NOMO-1 treated with DMSO at 0.1 percent for 48 hours (cell line): ENCODE data around the gene RGR.
A peak's percentile ranks its signal among the peaks of the same experiment; 100 is the strongest.

Source experiments
- DNase-seq: peaks from one replicate; lab custom pipeline; 2025; ENCODE audit not compliant: unreplicated experiment; lab: John Stamatoyannopoulos, UW

Gene RGR, protein sequence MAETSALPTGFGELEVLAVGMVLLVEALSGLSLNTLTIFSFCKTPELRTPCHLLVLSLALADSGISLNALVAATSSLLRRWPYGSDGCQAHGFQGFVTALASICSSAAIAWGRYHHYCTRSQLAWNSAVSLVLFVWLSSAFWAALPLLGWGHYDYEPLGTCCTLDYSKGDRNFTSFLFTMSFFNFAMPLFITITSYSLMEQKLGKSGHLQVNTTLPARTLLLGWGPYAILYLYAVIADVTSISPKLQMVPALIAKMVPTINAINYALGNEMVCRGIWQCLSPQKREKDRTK

DNA sequence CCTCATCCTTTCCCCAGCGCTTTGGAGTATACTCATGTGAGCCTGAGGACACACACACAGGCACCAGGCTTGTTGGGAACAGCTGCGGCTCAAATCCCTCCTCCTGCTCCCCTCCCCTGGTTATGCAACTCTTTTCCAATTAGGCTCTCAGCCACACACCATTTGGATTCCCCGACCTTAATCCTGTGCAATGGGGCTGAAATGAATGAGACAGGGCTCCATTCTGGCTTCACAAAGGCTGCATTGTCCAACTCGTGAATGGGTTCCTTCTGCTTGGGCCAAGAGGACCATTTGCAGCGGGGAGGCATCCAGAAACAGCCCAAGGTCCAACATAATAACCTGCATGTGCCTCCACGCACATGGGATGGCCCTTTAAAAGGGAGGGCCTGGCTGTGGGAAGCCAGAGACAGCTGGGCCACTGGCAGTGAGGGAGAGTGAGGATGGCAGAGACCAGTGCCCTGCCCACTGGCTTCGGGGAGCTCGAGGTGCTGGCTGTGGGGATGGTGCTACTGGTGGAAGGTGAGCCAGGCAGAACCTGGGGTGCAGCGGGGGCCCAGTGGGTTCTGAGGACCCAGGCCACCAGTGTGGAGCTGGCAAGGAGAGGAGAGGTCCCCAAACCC lies at the start of gene RGR:
Gene RGR, plus strand, starts transcription at position 403 of the 620 bp plus-strand sequence. Its CDS starts 38 bp downstream, at position 441.
- no peak for DNase-seq

DNA sequence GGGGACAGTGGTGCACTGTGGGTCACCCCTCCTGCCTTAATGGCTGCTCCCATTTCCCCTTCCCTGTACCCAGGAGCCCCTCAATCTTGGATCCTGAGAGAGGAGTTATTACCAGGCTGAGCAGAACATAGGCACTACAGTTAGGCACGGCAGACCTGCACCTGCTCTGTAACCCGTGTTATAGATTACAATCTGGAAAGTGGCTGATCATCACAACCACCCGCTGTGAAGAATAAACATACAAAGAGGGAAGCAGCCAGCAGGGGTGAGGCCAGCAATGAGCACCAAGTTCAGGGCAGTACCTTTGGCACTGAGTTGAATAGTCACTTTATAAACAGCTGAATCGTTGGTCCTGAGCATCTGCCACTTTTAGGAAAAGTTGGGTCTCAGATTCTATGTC lies 48.8 kb upstream of the RGR start:
- no peak for DNase-seq

DNA sequence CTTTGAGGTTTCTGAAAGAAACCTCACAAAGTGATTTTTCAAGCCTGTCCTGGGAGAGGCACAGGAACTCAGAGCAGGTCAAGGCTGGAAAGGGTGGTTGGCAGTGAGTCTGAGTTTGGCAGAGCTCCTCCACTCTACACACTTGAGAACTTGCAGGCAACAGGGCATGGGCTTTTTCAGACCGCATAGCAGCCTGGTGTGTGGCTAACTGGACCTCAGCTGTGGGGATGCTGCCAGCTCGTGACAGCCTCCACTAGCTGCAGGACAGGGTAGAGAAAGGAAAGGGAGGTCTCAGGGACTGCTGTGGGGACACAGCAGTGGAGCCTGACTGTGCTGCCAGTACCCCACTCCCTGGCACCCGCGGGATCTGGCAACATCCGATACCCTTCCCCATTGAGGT lies 47.9 kb upstream of the RGR start:
- no peak for DNase-seq

DNA sequence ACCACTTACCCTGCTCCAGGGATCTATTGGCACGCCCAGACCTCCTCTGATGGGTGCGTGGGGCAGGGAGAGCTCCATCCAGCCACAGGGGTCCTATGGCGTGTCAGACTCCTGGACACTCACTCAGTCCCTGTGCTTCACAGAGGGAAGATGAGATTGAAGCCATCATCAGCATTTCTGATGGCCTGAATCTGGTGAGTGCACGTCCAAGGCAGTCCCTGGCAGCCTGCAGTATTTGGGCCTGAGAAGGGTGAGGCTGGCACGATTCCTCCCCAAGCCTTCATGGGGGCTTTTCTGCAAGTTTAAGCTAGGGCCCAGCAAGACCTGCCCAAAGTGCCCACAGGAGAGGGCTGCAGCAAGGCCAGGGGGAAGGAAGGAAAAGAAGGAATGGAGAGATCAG lies 47.2 kb upstream of the RGR start:
- DNase-seq = no peak

DNA sequence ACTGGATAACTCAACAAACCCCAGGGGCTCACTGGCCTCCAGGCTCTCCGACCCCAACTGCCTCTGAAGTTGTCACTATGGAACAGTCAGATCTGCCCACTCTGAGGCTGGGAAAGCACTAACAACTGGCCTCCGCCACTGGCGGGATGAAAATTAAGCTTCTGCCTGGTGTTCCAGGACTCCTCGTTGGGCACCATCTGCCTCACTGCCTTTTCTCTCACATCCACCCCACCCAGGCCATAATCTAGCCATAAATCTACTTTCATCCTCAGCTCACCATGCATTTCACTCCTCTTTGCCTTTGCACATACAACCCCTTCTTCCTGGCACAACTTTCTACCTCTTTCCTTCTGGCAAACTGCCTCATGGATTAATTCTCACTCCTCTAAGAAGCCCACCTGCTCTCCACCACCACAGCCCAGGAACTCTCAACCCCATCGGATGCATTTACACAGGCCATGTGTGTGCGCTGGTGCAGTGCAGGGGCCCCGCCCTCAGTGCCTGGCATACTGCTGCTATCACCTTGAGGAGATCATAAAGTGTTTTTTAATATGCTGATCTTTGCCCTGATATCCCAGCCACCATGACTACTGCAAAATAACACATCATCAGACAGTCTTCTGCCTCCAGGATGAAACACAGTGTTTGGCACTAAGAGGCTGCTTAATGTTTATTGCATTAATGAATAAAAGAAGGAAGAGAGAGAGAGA lies 46.5 kb upstream of the RGR start:
- DNase-seq = no peak

DNA sequence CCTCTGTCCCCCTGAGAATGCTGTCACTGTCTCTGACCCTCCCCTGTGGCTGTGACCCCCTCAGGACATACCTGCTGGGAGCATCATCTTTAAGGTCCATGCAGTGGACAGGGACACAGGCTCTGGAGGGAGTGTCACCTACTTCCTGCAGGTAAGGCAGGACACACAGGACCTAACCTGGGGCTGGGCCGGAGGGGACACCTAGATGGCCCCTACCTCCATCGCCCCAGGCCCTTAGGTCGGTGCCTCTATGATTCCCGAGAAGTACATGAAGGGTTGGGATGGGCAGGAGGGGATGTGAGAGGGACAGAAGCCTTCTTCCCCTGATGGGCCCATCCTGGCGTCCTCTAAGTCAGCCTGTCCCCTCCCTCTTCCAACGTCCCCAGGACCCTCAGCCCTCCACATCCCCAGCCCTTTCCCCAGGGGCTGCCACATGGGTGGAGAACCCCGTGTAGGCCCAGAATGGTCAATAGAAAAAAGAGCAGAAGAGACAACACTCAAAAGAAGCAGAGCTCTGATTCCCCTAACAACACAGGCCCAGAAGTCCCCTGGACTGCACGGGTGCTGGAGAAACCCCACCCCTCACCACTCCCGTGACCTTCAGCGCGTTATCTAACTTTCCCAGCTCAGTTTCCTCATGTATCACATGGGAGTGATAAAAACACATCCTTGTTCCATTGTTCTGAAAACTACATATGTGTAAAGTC lies 44.2 kb upstream of the RGR start:
- DNase-seq = no peak

DNA sequence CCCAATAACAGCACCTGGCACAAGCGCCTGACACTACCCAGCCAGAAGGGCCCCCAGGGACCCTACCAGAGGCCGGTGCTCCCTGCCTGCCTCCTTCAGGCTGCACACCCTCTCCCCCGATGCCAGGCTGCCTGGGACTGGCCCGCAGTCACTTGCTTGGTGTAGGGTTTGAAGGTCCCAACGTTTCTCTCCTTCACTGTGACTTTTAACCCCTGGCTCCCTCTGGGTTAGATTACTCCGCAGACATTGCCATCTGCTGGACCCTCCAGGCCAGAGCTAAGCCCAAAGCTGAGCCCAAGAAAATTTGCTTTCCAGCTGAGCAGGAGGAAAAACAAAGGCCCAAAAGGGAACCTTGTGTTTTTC lies 43.6 kb upstream of the RGR start:
- DNase-seq = no peak

DNA sequence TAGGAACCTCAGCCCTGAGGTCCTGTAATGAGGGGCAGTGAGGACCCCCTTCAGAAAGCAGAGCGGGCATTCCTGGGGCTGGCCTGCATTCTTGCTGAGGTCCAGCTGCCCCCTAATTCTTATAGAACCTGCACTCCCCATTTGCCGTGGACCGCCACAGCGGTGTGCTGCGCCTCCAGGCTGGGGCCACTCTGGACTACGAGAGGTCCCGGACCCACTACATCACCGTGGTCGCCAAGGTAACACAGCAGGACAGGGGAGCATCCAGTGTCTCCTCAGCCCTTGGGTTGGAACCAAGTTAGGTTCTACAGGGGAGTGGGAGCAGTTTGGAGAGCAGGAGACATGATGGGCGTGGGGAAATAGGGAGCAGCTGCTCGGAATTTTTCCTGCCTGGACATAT lies 43.2 kb upstream of the RGR start:
- DNase-seq = no peak

DNA sequence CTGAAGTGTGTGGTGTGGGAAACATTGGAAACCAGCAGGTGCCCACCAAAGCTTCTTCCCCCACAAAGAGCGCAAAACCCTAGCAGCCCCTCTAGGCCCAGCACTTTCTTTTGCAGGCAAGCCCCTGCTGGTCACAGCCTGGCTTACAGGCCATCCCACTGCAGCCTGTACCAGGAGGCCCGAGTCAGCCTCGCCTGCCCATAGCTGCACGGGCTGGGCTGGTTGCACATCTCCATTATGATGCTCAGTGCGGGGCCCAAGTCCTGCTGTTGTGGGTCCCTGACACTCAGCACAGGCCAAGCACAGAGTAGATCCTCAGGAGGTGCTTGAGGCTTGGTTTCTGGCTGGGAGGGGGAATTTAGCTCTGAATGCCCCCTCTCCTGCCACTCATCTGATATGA lies 42.5 kb upstream of the RGR start:
- no peak for DNase-seq

DNA sequence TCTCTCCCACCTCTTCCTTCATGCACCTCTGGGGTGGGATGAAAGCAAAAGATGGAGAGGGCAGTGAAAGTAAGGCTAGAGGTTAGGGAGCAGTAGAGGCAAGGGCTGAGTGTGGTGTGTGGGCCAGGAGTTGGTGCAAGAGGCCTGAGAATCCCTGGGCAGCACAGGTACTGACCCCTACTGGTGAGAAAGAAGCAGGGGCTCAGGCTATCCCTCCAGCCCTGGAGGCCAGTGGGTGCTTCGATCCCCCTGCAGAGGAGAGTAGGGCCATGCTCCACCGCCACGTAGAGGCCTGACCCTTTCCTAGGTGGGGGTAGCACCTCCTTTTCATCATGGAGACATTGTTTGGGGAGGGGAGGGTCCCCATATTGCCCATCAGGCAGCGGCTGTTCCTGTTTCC lies 40.7 kb upstream of the RGR start:
- peak; percentile 22 for DNase-seq

DNA sequence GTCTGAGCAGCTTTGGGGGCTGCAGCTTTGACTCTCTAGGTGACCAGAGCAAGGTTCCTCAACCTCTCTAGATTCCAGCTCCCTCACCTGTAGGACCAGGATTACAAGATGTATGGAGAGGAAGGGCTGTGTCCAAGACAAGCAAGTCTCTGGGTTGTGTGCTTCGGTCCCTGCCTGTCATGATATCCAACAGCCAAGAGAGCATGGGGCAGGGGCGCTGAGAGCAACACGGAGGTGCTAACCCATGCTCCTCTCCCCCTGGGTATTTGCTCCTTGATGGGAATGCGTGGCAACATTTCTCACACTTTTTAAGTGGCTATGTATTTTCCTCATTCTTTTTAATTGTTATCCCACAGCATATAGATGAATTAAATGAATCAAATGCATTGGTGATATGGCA lies 40.2 kb upstream of the RGR start:
- DNase-seq = no peak

DNA sequence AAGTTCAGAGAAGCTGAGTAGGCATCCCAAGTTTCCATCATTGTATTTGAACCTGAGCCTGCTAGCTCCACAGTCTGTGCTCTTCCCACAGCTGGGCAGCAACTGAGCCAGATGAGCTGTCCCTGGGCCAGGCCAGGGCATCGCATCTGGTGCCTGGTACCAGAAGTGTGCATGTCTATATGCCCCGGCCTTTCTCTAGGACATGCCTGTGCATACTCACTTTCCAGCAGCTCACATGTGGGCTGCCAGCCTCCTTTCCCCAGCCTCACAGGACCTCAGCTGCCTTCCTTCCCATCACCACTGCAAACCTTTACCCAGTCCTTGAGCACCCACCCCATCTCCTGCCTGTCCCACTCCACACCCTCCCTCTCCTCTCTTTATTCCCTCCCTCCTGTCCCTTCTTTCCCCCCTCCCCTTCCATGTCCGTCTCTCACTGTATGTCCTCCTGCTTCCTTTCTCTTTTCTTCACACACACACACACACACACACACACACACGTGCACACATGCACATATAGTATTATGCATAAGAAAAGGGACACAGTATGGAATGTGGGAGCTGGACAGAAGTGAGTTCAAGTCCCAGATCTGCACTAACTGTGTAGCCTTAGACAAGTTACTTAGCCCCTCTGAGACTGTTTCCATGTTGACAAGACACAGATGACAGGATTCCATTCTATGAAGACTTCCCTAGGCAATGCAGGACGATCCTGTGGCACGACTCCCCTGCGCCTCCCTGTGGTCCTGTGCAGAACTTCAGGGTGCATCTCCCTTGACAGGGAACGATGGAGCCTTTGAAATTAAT lies 39.6 kb upstream of the RGR start:
- DNase-seq = peak; percentile 50

DNA sequence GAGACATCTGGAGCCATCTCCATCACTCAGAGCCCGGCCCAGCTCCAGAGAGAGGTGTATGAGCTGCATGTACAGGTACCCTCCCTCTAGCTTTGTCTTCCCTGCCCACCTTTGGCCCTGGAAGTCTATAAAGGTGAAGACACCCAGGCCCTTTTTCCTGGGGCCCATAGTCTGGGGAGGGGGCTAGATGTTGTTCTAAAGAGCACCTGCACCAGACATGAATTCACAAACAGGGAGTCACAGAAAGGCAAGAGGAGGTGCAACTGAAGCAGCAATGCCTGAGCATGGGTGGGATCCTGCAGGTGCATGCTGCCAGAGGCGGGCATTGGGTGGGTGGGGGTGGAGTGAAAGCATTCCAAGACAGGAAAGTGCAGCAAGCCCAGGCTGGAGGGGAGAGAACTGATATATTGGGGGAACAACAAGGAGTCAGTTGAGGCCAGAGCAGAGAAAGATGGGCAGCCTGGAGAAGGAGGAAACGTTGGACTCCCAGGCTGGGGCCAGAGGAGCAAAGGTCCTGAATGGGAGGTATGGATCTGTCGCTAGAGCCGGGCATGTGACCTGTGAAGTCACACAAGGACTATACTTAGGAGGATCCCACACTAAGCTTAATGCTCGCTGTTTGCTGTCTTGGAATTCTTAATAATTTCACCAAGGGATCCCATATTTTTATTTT lies 38.9 kb upstream of the RGR start:
- DNase-seq = no peak

DNA sequence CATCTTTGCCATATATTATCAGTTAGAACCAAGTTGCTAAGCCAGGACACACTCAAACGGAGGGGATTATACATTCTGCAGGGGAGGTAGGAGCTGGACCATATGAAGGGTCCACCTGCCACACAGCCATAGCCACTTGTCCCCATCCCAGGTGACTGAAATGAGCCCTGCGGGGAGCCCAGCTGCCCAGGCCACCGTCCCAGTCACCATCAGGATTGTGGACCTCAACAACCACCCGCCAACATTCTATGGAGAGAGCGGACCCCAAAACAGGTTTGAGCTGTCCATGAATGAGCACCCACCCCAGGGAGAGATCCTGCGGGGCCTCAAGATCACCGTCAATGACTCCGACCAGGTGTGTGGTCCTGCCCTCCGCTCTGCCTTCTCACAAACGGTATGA lies 36.8 kb upstream of the RGR start:
- DNase-seq = no peak

DNA sequence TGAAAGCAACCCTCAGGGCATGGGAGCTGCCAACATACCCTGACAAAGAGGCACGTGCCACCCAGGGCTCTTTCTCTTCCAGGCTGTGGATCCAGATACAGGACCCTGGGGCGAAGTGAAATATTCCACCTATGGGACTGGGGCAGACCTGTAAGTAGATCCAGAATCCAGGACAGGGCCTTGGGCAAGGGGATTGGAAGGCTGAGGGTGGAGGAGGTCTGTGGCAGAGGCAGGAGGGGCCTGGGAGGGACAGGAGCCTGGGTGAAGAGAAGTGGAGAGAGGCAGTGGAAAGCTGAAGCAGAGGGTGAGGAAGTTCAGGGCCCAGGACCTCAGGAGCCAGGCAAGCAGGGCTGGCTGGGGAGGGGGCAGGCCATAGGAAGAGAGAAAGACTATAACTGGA lies 33.3 kb upstream of the RGR start:
- DNase-seq = no peak

DNA sequence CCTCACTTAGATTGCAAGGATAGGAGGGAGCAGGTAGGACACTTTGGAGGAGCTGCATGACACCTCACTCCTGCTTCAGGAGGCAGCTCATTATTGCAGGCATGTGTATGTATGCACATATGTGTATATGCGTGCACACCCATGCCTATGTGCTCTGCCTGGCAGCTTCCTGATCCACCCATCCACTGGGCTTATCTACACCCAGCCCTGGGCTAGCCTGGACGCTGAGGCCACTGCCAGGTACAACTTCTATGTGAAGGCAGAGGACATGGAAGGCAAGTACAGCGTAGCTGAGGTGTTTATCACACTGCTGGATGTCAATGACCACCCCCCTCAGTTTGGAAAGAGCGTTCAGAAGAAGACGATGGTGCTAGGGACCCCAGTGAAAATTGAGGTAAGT lies 32.8 kb upstream of the RGR start:
- DNase-seq = no peak

DNA sequence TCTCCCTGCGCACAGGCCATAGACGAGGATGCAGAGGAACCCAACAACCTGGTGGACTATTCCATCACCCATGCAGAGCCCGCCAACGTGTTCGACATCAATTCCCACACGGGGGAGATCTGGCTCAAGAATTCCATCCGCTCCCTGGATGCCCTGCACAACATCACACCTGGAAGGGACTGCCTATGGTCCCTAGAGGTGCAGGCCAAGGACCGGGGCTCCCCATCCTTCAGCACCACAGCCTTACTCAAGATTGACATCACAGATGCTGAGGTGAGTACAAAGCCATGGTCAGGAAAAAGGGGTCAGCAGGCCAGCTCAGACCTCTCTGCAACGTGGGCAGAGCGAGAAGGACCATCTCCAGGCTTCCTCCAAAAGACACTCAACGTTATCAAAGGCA lies 31.8 kb upstream of the RGR start:
- DNase-seq = no peak

DNA sequence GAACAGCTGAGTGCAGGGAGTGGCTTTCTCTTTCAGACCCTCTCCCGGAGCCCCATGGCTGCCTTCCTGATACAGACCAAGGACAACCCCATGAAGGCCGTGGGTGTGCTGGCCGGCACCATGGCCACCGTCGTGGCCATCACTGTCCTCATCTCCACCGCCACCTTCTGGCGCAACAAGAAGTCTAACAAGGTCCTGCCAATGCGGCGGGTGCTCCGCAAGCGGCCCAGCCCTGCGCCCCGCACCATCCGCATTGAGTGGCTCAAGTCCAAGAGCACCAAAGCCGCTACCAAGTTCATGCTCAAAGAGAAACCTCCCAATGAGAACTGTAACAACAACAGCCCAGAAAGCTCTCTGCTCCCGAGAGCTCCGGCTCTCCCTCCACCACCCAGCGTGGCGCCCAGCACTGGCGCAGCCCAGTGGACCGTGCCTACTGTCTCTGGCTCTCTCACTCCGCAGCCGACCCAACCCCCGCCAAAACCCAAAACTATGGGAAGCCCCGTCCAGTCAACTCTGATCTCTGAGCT lies 30.7 kb upstream of the RGR start:
- no peak for DNase-seq

DNA sequence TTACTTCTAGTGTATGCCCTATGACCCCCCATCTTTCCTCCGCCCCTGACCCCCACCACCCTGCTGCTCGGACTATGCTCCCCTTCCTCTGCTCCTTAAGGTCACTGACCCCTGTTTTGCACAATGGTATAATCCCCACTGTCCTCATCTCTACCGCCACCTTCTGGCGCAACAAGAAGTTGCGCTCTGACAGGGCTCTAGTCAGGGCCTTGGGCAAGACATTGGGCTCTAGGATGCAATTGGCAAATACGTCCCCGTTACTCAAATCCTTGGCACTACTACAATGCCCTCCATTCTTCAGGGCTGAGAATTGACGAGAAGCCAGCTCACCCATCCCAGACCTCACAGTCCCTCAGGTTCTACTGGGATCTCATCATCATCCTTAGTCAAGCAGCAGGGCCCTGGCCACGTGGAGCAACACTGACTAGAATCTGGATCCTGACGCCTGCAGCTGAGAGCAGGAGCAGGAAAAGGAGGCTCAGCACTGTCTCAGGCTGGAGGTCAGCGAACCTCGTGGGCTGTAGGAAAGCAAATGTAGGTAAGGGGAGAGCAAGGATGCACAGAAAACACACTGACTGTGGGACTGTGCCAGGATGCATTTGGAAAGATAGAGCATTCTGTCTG lies 30.1 kb upstream of the RGR start:
- DNase-seq = peak; percentile 12

DNA sequence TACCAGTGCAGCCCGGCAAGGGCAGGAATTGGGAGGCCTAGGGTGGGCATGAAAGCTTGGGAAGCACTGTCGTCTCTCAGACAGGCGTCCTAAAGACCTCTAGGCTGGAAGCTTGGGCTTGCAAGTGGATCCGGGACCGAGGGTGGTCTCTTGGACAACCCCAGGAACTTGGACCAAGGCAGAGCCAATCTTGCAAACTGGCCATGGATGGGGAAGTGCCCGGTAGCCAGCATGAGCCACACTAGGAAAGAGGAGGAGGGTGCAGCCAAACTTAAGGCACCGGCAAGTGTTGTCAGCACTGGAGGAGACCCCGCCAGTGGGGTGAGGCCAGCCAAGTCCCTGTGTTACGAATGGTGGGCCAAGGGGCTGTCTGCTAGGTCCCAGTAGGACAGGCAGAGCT lies 28.0 kb upstream of the RGR start:
- DNase-seq = no peak
